Daoy (cell line): ENCODE measurements around the gene YPEL1. TPM values are rescaled to one million over a fixed set of nuclear protein-coding genes. Genes with fewer than 3 reads are reported as not detected.
"Not testable (repeated sequence)": the region's sequence is repeated elsewhere in the genome, so short reads cannot be mapped to it uniquely, and the experiment has no call there.

ENCODE experiments used
- DNase-seq: peaks from one replicate; pipeline ENCODE4 v3.0.0-alpha.2; 2015; ENCODE audit warnings: low read depth
- total RNA-seq: library from RNA; depleted of rRNA; stranded (reverse); fragments of >200 nt; shearing (Covaris generic); gene quantifications from 2 replicates; pipeline ENCODE4 v1.2.3, GENCODE V29; 2014

YPEL1 gene
- total RNA-seq, 1 experiment from 2014 or later, result 1.9 TPM

- DNase-seq, result not testable (repeated sequence)
Measured at GRCh38 chr22:21721195-21721852, 14.3 kb downstream of the YPEL1 start.

- not testable (repeated sequence) for DNase-seq
Measured at GRCh38 chr22:21720191-21720859, 15.3 kb downstream of the YPEL1 start.

GRCh38 chr22:21719024-21719423, 16.6 kb downstream of the YPEL1 start:
- no peak for DNase-seq

- DNase-seq, result no peak
Measured at GRCh38 chr22:21718499-21718898, 17.1 kb downstream of the YPEL1 start.

- not testable (repeated sequence) for DNase-seq
Measured at GRCh38 chr22:21716395-21717122, 19.0 kb downstream of the YPEL1 start.

GRCh38 chr22:21714786-21715185, 20.8 kb downstream of the YPEL1 start:
- no peak for DNase-seq

- DNase-seq, result no peak
Measured at GRCh38 chr22:21714059-21714770, 21.4 kb downstream of the YPEL1 start.

GRCh38 chr22:21713428-21714058, 22.1 kb downstream of the YPEL1 start:
- no peak for DNase-seq

- peak; percentile 81 for DNase-seq
Measured at GRCh38 chr22:21712751-21713427, 22.7 kb downstream of the YPEL1 start.

- DNase-seq, result no peak
Measured at GRCh38 chr22:21711851-21712250, 23.7 kb downstream of the YPEL1 start.

- peak; percentile 27 for DNase-seq
Measured at GRCh38 chr22:21710156-21710555, 25.4 kb downstream of the YPEL1 start.

GRCh38 chr22:21709688-21710087, 25.9 kb downstream of the YPEL1 start:
- no peak for DNase-seq

- DNase-seq, result no peak
Measured at GRCh38 chr22:21708960-21709359, 26.6 kb downstream of the YPEL1 start.

- DNase-seq, result no peak
Measured at GRCh38 chr22:21707677-21708076, 27.9 kb downstream of the YPEL1 start.

- no peak for DNase-seq
Measured at GRCh38 chr22:21703684-21704316, 31.8 kb downstream of the YPEL1 start.

- DNase-seq, result no peak
Measured at GRCh38 chr22:21702700-21703683, 32.6 kb downstream of the YPEL1 start.

GRCh38 chr22:21702094-21702493, 33.5 kb downstream of the YPEL1 start:
- no peak for DNase-seq

- no peak for DNase-seq
Measured at GRCh38 chr22:21701384-21701971, 34.1 kb downstream of the YPEL1 start.

- DNase-seq, result no peak
Measured at GRCh38 chr22:21700822-21701221, 34.8 kb downstream of the YPEL1 start.
